ENCODE measurements around the gene GBX1.

The GBX1 gene

GRCh38 chr7:151172273-151173141, 5.0 kb upstream of the GBX1 start:
- peak; percentile 29 for DNase-seq

DNA sequence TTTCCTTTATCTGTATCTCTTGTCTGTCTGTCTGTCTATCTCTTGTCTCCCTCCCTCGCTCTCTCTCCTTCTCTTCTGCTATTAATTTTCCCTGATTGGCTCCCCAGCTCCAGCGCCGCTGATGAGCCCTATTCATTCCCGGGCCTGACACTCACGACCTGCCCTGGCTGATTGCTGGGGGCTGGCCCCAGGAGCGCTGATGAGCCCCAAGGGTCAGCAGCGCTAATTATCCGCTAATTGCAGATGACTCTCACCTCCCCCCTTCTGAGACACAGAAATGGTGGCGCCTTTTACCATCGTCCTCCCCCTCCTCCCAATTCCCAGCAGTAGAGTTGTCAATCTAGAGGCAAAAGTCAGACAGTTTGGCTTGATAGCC, 1.3 kb upstream of the GBX1 start:
- DNase-seq = no peak

GRCh38 chr7:151168003-151168786, 701 bp upstream of the GBX1 start:
- DNase-seq = no peak

- no peak for DNase-seq
Observed at GRCh38 chr7:151166629-151167196, 781 bp downstream of the GBX1 start.

DNA sequence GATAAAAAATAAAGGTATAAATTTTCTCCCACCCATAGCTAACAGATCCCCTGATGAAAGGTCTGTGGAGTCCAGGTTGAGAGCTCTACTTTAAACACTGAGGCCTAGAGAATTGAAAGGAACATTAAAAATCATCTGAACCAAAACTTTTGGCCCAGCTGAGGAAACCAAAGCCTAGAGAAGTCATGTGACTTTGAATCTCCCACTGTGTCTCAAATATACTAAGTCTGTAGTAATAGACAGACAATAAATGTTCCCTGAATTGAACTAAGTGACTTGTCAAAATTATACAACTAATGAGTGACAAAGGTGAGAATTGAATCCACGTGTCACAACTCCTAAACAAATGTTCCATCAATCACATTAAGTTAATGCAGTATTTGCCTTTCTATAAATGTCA, 5.7 kb downstream of the GBX1 start:
- no peak for DNase-seq

DNA sequence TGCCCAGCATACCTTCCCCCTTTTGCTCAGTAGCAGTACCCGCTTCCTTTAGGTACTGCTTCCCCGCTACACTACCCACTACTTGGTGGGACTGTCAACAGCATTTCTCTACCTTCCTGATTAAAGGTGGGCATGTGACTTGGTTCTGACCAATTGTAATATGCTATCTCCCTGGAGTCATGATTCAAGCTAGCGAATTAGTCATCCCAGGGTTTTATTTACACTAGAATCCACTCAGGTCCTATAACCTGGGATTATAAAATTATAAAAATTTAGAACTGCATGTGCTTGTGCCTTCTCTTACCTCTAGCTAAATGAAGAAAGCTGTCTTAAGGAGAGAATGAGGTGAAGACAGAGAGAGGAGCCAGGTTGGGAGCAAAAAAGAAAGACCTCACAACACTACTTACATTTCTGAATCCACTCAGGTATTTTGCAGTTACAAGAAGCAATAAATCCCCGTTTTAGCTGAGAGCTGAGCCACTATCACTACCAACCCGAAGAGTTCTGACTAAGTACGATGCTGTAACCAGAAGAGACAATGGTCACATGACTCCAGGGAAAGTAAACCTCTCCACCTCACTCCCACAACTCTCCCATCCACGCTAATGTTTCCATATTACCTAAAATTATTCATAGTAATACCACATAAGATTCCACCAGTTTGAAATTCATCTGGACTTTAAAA, 9.7 kb downstream of the GBX1 start:
- no peak for DNase-seq

- no peak for DNase-seq
Observed at GRCh38 chr7:151152643-151153513, 14.6 kb downstream of the GBX1 start.

- no peak for DNase-seq
Observed at GRCh38 chr7:151150388-151150787, 17.1 kb downstream of the GBX1 start.

- no peak for DNase-seq
Observed at GRCh38 chr7:151148319-151149259, 18.9 kb downstream of the GBX1 start.

DNA sequence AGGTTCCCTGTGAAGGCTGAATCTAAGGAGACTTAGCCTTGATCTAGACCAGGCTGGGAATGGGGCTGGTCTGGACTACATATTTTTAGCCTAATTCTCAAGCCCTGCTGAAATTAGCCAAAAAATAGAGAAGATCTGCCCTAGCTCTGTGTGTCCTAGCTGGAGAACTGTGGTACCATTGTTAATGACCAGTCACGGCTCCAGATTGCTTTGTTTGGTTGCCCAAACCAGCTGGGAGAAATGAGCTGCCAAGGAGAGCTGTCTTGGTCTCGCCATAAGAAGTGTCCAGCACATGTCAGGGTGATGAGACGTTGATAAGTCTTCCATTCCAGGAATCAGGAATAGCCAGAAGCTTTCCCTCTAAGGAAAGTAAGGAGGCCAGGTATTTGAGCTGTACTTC, 20.7 kb downstream of the GBX1 start:
- DNase-seq = no peak

GRCh38 chr7:151144387-151144786, 23.1 kb downstream of the GBX1 start:
- DNase-seq = no peak

DNA sequence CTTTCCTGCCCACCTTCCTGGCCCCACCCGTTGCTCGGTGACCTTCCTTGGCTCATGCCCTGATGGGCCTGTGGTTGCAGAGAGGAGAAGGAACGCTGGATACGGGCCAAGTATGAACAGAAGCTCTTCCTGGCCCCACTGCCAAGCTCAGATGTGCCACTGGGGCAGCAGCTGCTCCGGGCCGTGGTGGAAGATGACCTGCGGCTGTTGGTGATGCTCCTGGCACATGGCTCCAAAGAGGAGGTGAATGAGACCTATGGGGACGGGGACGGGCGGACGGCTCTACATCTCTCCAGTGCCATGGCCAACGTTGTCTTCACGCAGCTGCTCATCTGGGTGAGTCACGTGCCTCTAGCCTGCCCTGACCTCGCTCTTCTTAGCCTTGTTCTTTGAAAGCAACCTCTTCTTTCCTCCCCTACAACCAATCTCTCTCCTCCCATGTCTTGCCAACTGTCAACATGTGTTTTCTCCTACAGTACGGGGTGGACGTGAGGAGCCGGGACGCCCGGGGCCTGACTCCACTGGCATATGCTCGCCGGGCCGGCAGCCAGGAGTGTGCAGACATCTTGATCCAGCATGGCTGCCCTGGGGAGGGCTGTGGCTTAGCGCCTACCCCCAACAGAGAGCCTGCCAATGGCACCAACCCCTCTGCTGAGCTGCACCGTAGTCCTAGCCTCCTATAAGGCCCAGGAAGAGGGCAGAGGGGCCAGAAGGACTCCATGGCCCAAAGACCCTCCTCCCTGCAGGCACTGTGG, 24.1 kb downstream of the GBX1 start:
- no peak for DNase-seq

DNA sequence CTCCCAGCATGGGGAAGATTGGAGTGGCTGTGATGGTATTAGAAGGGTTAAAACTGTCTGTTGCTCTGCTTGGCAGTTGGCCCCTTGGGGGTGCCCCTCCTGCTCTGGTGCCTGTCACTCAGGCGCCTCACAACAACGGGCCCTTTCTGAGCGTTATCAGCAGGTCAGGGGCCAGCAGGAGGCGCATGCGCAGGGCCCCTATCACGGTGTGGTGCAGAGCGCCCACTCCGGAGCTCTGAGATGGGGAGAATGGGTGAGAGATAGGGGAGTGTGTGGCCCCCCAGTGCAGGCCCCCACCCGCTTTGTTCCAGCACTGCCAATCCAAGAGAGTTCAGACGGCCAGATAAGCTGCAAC, 24.8 kb downstream of the GBX1 start:
- DNase-seq = no peak

DNA sequence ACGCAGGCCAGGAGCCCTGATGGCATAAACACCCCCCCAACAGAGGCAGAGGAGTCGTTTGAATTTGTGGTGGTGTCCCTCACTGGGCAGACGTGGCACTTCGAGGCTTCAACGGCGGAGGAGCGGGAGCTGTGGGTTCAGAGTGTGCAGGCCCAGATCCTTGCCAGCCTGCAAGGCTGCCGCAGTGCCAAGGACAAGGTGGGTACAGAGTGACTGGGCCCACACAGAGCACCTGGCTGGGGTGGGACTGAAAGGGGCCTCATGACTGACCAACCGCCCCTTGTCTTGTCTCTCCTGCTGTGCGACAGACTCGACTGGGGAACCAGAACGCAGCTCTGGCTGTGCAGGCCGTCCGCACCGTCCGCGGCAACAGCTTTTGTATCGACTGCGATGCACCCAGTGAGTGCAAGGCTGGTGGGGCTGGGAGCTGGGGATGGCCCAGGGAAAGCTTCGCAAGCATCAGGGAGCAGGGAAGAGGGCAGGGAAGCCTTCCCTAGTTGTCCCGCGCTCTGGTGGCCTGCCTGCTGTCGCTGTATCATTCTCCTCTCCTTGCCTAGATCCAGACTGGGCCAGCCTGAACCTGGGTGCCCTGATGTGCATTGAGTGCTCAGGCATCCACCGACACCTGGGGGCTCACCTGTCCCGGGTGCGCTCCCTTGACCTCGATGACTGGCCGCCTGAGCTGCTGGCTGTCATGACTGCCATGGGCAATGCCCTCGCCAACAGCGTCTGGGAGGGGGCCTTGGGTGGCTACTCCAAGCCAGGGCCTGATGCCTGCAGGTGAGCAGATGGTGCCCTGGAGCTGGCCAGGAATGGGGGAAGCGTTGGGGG, 25.4 kb downstream of the GBX1 start:
- no peak for DNase-seq

GRCh38 chr7:151141311-151141854, 26.1 kb downstream of the GBX1 start:
- no peak for DNase-seq

- no peak for DNase-seq
Observed at GRCh38 chr7:151140826-151141225, 26.7 kb downstream of the GBX1 start.

GRCh38 chr7:151139791-151140190, 27.7 kb downstream of the GBX1 start:
- DNase-seq = no peak

DNA sequence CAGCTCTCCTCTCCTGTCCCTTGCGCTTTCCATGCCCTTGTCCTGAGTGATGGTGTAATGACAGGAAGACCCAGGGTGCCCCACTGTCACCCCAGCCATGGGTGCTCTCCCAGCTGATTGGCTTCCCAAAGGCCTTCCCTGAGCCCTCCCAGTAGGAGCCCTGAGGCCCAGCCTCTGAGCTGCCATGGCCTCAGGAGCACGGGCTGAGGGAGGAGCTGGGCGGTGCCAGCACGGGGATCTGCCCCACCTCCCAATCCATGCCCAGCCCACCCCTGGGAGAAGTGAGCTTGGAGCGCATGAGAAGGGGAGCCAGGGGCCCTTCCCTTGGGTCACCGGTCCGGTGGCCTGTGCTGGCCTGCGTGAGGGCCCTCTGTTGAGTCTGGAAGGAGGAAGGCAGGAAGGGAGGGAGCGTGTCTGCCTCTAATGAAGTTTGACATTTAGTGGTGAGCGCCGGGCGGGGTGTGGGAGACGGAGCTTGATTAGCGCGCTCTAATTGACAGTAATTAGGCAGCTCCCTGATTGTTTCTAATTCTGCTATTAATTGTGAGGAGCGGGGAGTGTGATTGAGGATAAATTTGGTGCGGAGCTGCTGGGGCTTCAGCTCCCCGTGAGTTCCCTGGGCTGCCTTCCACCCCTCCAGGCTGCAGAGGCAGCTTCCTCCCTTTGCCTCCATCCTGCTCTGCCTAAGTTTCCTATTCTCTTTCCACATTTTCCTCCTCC, 28.3 kb downstream of the GBX1 start:
- DNase-seq = no peak

Measured in GF-D8 (cell line).